GM12891 (cell line): ENCODE data around the gene CALML3.

Experiments
- POLR2A ChIP-seq: IDR thresholded peaks from 2 replicates; pipeline ENCODE4 v1.6.1; 2011; ENCODE audit warnings: low read depth, low read length, control low read depth
- TAF1 ChIP-seq: IDR thresholded peaks from 2 replicates; pipeline ENCODE4 v1.6.1; 2011; ENCODE audit warnings: low read depth, low read length, control low read depth

GRCh38 chr10:5493691-5494090 is 31.1 kb upstream of the CALML3 start:
- no peak for TF ChIP-seq POLR2A
- no peak for TF ChIP-seq TAF1
